CD4-positive, alpha-beta T cell treated with Interleukin-4 for 4 hours (primary cell): Measurements from ENCODE around the gene PRKACA.
A peak's percentile ranks its signal among the peaks of the same experiment; 100 is the strongest.

Experiments
- DNase-seq: peaks from one replicate; pipeline ENCODE4 v3.0.0-alpha.2; 2020

Gene PRKACA

GRCh38 chr19:14091813-14092462 is 25.6 kb downstream of the PRKACA start:
- DNase-seq: no peak

- peak; percentile 67 for DNase-seq
Measured at GRCh38 chr19:14091081-14091812, 26.3 kb downstream of the PRKACA start.

GRCh38 chr19:14090509-14091080 is 27.0 kb downstream of the PRKACA start, which contains the start of gene SAMD1:
Gene SAMD1, minus strand, starts transcription at chr19:14090751.
- DNase-seq: peak; percentile 92

- DNase-seq: peak; percentile 27
Measured at GRCh38 chr19:14089662-14090508, 27.7 kb downstream of the PRKACA start.

- DNase-seq: peak; percentile 21
Measured at GRCh38 chr19:14089412-14089661, 28.2 kb downstream of the PRKACA start.

- DNase-seq: no peak
Measured at GRCh38 chr19:14088634-14089411, 28.7 kb downstream of the PRKACA start.

GRCh38 chr19:14086098-14086497 is 31.5 kb downstream of the PRKACA start:
- no peak for DNase-seq

- no peak for DNase-seq
Measured at GRCh38 chr19:14085309-14085995, 32.1 kb downstream of the PRKACA start, which contains the start of gene C19orf67. Gene C19orf67, minus strand, starts transcription at chr19:14085783. Its CDS starts 156 bp downstream, at chr19:14085627.

GRCh38 chr19:14082675-14082960 is 34.9 kb downstream of the PRKACA start:
- no peak for DNase-seq

- DNase-seq: peak; percentile 58
Measured at GRCh38 chr19:14081797-14082674, 35.5 kb downstream of the PRKACA start.

GRCh38 chr19:14080887-14081796 is 36.4 kb downstream of the PRKACA start:
- DNase-seq: peak; percentile 100

GRCh38 chr19:14078411-14078810 is 39.2 kb downstream of the PRKACA start:
- DNase-seq: no peak

GRCh38 chr19:14073925-14074838 is 43.4 kb downstream of the PRKACA start:
- no peak for DNase-seq

GRCh38 chr19:14073261-14073924 is 44.2 kb downstream of the PRKACA start:
- peak; percentile 71 for DNase-seq

- DNase-seq: no peak
Measured at GRCh38 chr19:14072535-14073260, 44.9 kb downstream of the PRKACA start, which contains the start of gene MISP3. Gene MISP3, plus strand, starts transcription at chr19:14072786. Its CDS starts 524 bp downstream, at chr19:14073310.

GRCh38 chr19:14070268-14071050 is 47.1 kb downstream of the PRKACA start:
- DNase-seq: no peak

GRCh38 chr19:14066134-14066533 is 51.4 kb downstream of the PRKACA start:
- no peak for DNase-seq
